ENCODE results near the gene FGF4. TPM values are rescaled to one million over a fixed set of nuclear protein-coding genes. Genes with fewer than 3 reads are reported as not detected.
A peak's percentile ranks its signal among the peaks of the same experiment; 100 is the strongest.

Gene FGF4
- not detected for polyA plus RNA-seq (ENCODE audit: insufficient read length in 3 of 3)
- long read RNA-seq, donor 1: 0 reads
- long read RNA-seq, donor 2: 0 reads
- long read RNA-seq, donor 3: 0 reads
- long read RNA-seq, donor 4: 0 reads
- long read RNA-seq, donor 5: 0 reads
- long read RNA-seq, donor 6: 0 reads
- long read RNA-seq, donor 7: 0 reads
- long read RNA-seq, donor 8: 0 reads
- long read RNA-seq, donor 9: 0 reads
- long read RNA-seq, donor 10: 0 reads
- long read RNA-seq, donor 11: 0 reads
- long read RNA-seq, donor 12: 0 reads
- long read RNA-seq, donor 13: 0 reads
- long read RNA-seq, donor 14: 0 reads
- long read RNA-seq, donor 15: 0 reads
- long read RNA-seq, donor 16: 0 reads

GRCh38 chr11:69775163-69775755 is at the start of gene FGF4:
FGF4 (minus strand) TSS chr11:69775341; CDS start chr11:69775084, 257 bp downstream.
- DNase-seq: no peak

DNA sequence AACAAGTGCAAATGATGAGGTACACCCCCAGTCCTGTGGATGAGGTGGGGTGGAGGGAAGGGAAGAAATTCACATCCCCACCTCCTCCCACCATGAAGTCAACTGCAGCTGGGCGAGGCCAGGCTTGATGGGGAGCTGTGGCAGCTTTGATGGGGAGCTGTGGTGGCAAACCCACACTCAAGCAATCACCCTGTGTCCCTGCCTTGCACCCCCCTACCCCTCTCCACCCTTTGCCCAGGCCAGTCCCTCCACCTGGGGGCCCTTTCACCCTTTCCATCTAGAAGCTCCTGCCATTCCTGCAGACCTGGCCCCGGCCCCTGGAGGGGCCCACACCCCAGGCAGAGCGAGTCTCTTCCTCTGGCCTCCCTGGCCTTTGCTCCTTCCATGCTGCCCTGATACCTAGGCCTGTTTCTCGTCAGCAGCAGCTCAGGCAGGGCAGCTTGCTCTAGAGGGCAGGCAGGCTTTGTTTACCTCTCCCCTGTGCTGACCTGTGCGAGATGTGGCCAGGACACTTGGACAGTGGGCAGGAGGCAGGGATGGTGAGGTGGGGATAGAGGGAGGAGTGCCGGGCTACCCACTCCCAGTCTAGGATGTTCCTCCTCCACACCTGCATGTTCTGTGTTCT is 48.6 kb upstream of the FGF4 start:
- DNase-seq: no peak

GRCh38 chr11:69822676-69823494 is 47.7 kb upstream of the FGF4 start:
- DNase-seq: no peak

DNA sequence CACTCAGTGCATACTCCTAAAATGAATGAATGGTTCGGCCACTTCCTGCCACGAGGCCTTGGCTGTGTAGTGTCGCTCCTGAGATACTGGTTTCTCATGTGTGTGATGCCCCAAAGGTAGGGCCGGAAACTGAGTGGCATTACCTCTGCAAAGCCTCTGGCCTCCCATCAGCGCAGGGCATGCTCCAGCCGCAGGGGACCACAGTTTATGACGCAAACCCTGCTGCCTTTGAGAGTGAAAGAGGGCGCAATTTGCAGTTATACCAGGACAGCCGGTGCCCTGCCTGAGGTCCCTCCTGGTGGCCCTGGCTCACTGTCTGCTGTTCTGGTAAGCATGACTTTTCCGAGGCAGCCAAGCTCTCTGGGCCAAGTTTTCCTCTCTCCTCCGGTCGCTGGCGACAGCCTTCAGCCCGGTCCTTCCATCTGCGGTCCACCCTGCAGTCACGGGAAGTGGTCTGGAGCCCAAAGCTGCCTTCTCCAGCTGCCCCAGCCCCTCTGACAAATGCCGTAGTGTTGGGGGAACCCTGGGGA is 46.4 kb upstream of the FGF4 start:
- no peak for DNase-seq

- DNase-seq: no peak
Observed at GRCh38 chr11:69820441-69820840, 45.3 kb upstream of the FGF4 start.

- no peak for DNase-seq
Observed at GRCh38 chr11:69819541-69820070, 44.5 kb upstream of the FGF4 start.

- no peak for DNase-seq
Observed at GRCh38 chr11:69818603-69819441, 43.7 kb upstream of the FGF4 start, which contains the start of gene FGF3. FGF3 (minus strand) TSS chr11:69819416; CDS start chr11:69818933, 483 bp downstream.

DNA sequence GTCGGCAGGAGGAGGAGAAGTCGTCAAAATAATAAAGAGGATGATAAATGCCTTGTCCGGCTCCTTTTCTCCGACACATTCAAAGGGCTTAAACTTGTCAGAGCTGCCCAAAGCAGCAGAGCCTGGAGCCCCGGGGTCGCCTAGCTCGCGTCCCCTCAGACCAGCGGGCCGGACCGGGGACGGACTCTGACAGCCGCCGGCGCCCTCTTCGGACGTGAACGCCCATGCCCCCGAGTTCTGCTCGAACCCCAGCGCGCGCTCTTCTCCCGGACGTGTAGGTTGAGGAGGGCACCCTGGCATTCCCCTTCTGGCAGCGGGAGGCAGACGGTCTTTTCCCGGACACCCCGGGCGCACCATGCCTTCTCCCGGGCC is 43.1 kb upstream of the FGF4 start:
- DNase-seq: no peak

DNA sequence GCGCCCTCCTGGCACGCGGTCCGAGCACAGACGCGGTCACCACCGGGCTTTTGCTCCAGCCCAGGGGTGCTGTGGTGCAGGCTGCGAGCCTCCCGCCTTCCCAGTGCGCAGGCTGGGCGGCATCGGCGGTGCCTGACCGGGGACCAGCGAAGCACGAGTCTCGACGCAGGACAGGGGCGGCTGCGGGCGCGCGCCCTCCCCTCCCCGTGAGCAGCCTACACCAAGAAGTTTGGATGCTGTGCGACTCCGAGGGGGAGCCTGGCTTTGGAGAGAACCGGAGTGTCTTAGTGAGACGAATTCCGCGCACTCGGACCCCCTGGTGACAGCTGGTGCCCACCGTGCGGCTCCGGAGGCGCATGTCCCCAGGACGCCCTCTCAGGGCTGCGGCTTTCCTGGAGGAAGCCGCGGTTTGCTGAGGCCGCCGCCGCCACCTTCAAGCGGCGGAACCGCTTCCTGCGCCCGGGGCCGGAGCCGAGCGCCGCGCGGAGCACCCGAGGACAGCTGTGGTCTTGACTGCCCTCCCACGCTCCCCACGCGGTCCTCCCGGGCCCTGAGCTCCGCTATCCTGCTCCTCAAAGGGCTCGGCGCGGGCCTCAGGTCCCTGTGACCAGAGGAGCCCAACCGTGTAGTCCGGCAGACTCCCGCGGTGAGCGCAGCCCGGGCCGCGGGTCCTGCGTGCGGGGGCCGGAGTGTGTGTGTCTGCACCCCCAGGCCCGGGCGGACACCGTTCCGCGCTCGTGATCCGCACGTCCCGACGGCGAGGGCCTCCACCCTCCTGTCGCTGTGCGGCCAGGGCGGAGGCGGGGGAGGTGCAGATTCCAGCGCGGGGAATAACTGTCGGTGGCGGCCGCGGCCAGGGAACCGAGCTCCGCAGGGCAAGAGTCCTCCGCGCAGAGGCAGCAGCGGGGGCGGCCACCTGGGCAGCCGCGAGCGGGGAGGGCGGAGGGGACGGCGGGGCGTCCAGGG is 42.4 kb upstream of the FGF4 start:
- peak; percentile 49 for DNase-seq

- no peak for DNase-seq
Observed at GRCh38 chr11:69816671-69817070, 41.5 kb upstream of the FGF4 start.

DNA sequence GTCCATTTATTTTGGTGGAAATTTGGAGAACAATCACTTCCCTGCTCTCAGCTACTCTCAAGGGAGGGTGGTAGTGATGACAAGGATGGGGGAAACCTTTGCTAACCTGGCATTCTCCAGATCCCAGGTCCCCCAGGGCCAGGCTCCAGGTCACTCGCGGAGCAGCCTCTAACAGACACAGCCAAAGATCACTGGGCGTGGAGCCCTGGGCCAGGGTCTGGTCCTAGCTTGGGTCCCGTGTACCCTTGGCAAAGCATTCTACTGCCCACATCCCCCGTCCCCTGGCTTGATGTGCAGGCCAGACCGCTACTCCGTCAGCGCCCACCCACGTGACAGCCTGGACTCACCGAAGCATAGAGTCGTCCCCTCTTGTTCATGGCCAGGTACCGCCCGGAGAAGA is 40.8 kb upstream of the FGF4 start:
- no peak for DNase-seq

GRCh38 chr11:69814902-69815301 is 39.8 kb upstream of the FGF4 start:
- DNase-seq: no peak

GRCh38 chr11:69814411-69814810 is 39.3 kb upstream of the FGF4 start:
- DNase-seq: no peak

GRCh38 chr11:69813839-69814238 is 38.7 kb upstream of the FGF4 start:
- DNase-seq: no peak

DNA sequence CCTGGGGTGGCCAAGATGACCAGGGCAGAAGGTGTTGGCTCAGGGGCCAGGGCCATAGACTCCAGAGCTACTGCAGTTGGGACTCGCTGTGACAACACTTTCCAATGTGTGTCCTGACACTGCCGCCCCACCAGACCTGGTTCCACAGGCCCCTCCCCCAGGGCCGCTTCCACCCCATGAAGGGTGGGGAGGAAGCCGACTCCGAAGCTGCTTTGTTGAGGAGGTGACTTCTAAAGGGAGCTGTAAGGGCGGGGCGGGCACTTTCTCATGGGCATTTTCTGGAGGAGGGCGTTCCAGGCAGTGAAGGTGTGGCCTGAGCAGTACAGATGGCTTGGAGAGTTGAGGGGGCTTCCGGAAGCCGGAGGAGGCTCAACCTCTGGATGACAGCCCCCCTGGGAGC is 37.8 kb upstream of the FGF4 start:
- no peak for DNase-seq

GRCh38 chr11:69812256-69812655 is 37.1 kb upstream of the FGF4 start:
- no peak for DNase-seq

DNA sequence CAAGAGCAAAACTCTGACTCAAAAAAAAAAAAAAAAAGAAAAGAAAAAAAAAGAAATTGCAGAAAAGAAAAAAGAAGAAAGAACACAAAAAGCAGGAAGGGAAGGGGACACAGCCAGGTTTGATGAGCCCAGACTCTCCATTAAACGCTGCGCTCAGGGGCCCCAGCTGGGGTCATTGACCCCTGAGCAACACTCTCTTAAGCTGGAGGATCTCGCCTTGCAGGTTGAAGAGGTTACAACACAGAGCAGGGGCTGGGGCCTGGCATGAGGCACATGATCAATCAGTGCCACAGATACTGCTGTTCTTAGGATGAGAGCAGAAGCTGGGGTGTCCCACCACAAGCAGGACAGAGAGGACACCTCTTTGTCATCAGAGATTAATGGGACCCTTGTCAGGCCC is 36.3 kb upstream of the FGF4 start:
- no peak for DNase-seq

GRCh38 chr11:69810289-69811118 is 35.4 kb upstream of the FGF4 start:
- no peak for DNase-seq

GRCh38 chr11:69808667-69809086 is 33.5 kb upstream of the FGF4 start:
- DNase-seq: no peak
